DOHH2 (cell line): ENCODE results near the gene SYNGR4.
"Not testable (repeated sequence)": the region's sequence is repeated elsewhere in the genome, so short reads cannot be mapped to it uniquely, and the experiment has no call there.

Experiments
- EZH2phosphoT487 ChIP-seq: fragments of 200-600 bp; sonication (generic); IDR thresholded peaks from 2 replicates; pipeline ENCODE4 v1.6.1; 2017; ENCODE audit warnings: borderline replicate concordance, mild to moderate bottlenecking, antibody characterized with exemption, low read length, moderate library complexity, mixed read lengths
- TF ChIP-seq, protein P1 (sequence below): fragments of 200-600 bp; sonication (generic); IDR thresholded peaks from one replicate; pipeline ENCODE4 v1.5.1; 2014; ENCODE audit warnings: antibody characterized with exemption, mild to moderate bottlenecking, low read depth, low read length; ENCODE audit not compliant: poor library complexity, severe bottlenecking

DNA sequence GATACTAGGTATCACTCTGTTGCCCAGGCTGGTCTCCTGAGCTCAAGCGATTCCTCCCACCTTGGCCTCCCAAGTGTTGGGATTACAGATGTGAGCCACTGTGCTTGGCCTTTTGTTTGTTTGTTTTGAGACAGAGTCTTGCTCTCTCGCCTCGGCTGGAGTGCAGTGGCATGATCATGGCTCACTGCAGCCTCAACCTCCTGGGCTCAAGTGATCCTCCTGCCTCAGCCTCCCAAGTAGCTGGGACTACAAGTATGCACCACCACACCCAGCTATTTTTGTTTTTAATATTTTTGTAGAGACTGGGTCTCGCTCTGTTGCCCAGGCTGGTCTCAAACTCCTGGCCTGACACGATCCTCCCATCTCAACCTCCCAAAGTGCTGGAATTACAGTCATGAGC, 7.6 kb downstream of the SYNGR4 start:
- TF ChIP-seq, protein P1, sequence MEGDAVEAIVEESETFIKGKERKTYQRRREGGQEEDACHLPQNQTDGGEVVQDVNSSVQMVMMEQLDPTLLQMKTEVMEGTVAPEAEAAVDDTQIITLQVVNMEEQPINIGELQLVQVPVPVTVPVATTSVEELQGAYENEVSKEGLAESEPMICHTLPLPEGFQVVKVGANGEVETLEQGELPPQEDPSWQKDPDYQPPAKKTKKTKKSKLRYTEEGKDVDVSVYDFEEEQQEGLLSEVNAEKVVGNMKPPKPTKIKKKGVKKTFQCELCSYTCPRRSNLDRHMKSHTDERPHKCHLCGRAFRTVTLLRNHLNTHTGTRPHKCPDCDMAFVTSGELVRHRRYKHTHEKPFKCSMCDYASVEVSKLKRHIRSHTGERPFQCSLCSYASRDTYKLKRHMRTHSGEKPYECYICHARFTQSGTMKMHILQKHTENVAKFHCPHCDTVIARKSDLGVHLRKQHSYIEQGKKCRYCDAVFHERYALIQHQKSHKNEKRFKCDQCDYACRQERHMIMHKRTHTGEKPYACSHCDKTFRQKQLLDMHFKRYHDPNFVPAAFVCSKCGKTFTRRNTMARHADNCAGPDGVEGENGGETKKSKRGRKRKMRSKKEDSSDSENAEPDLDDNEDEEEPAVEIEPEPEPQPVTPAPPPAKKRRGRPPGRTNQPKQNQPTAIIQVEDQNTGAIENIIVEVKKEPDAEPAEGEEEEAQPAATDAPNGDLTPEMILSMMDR = not testable (repeated sequence)
- TF ChIP-seq EZH2phosphoT487 = not testable (repeated sequence)
